C1 segment of cervical spinal cord (tissue), 14 donors: ENCODE results near the gene PTPRM.

Source experiments
- DNase-seq, 14 donors: peaks; one replicate each; lab custom pipeline; 2025; lab: John Stamatoyannopoulos, UW

The PTPRM gene

DNA sequence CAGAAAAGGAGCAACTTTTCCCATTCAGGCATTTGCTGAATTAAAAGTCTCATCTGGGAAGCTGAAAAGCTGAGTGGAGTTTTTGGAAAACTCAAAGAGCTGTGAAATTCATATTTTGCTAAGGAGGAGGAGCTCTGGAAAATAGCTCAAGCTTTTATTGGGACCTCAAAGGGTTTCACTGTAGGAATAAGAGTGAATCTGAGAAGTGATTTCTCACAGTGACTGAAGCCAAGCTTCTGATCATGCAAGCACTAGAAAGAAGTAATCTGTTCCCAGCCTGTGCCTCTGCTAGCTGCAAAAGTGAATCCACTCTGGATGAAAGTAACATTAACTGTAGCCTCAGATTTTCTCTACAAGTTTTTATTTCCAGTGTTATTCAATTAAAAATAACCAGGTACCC is 283.3 kb downstream of the PTPRM start:
- DNase-seq, result no peak

DNA sequence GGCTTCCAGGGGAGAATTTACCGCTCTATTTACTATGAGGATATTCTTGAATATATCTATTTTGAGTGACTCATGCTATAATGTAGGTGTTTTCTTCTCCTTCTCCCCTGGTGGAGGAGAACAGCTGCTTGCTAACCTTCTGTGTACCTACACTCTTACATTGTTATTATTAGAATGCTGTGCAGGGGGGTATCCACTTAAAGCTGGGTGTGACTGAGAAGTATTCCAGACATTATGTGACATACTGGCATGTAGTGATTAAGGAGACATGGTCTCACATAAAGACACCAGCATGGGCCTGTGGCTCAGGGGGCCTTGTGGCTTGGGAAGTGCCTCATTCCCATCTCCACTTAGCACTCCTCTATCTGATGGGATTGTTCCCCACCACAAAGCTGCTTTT is 287.9 kb downstream of the PTPRM start:
- no peak for DNase-seq

DNA sequence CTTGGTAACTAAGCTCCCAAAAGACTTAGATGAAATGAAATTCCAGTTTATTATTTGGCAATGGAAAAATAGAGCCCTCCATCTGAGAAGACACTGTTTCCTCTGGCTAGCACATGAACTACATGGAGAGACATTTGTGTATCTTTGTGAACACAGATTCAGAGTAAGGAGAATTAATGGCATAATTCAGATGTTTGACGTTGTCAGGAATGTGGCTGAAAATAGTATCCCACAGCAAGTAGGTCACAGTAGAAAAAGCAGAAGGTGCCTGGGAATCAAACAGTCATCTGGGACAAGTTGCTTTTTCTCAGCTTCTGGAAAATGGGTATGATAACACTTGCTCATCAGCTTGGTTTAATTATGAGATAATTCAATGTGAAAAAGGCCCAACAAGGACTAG is 288.6 kb downstream of the PTPRM start:
- DNase-seq, result no peak

DNA sequence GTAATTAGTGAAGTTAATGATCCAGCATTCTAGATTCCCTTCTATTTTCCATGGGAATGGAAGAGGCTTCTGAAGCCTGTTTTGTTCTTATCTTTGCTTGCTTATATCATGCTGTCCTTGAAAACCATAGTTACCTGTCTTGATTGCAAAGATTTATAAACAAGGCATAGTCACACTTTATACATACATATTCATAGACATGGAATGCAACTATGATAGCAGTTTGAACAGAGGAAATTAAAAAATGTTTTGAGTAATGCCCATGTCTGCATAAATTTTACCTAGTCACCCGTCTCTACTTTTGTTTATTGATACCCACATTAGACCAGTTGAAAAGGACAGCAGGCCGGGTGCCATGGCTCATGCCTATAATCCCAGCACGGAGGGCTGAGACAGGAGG is 289.0 kb downstream of the PTPRM start:
- no peak for DNase-seq

DNA sequence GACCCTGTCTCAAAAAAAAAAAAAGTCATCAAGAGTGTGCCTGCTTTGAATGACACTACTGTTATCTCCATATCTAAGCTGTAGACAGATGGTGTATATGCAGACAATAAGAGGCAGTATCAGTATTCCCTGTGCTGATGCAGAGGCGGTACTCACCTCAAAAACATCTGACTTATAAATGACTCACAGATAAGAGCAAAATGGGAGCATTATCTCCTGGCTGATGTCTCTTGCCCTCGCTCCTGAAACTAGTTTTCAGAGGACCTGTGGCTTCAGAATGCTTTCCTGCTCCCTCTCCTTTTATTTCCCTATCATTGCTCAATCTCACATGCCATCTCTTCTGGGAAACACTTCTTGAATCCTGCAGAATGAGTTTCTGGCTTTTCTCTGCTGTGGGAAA is 289.6 kb downstream of the PTPRM start:
- no peak for DNase-seq

DNA sequence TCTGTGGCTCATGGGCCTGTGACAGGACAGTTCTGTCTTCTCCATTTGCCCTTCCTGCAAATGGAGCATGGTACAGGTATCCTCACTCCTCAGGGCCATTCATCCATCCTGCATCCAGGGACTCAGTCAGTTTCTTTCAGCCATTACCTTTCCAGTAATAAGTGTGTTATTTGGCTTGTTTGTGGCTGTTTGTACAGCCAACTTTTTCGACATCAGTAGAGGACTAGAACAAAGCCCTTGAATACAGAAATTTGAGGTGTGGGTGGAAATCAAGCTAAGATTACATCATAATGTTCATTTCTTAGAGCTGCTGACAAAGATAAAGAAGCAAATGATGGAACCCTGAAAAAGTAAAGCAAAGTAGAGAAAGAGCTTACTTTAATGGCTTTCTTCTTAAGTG is 290.4 kb downstream of the PTPRM start:
- DNase-seq, result no peak

DNA sequence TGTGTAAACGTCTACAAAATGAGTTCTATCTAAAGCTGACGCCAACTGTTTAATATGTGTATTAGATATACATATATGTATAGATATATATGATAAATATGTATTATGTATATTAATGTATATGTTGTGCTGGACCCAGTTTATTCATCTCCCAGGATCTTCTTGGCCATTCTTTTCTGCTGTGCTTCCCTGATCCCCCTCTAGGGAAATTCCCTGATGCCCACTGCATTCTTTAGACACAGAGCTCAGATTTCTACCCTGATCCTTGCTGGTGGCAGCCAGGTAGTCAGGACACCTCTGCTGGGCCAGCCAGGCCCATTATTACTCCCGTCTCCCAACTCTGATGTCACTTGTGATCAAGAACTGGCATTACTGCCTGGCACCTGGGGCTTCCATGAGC is 292.0 kb downstream of the PTPRM start:
- no peak for DNase-seq

DNA sequence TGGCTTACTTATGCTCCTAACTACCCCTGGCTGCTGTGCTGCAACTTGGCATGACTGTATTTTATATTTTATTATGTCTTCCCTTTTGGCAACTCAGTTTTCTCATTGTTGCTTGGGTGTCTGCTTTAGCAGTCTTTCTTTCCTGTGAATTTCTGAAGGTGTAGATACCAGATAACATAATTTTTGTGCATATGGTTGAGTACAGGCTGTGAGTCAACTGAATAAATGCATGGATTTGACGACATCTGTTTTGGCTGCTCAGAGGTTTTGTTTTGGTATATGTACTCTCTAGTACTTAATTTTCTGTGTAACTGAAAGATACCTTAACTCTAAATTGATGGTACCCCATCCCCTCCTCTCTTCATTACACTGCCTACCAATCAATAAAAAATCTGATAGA is 303.1 kb downstream of the PTPRM start:
- DNase-seq, result no peak

DNA sequence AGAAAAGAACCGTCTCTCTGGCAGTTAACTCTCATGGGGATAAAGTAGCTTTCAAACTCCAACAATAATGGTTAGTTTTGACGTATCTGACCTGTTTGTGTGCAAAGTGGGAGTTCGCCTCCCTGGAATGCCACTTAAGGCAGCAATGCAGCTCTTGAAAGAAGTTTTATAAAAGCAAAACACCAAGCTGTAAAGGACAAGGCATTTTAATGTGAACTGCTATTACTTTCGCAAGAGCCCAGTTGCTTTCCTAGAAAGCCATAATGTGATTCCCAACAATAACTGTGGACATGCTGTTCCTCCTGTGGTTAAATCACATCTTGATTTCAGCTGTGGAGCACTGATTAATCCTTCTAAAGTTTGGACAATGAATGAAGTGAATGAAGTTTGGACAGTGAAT is 303.7 kb downstream of the PTPRM start:
- no peak for DNase-seq

DNA sequence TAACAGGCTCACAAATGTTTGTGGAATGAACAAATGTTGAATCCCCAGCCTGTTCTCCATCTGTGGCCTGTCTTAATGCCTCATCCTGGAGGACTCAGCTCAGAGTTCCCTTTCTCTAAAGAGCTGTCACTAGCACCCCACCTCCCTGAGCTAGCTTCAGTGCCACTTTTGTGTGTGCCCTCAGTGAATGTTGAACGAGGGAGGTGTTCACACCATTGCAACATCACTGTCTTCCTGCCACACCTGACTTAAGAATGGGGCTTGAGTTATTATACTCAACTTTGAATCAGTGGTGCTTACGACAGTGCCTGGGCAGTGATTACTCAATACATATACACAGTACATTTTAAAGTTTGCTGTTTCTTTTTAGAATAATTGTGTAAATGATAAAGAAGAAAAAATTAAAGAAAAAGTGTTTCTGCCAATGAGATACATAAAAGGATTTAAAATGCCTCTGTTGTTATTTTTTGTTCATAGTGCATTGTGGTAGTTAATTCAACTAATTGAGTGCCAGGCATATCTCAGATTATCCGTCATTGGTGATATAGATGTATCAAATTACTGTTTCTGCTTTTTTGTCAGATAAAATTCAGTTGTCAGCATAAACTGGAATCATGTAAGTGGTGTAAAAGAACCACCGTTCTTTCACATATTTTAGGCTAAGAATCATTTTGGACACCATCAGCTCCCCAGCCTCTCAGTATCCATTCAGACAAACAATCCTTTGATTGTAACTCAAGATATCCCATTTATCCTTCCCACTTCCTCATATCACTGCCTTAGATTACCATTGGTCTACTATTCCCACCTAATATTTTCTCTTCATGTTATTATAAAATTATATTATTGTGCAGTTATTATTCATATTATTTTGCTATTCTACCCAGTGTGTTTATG is 304.7 kb downstream of the PTPRM start:
- DNase-seq, result no peak

DNA sequence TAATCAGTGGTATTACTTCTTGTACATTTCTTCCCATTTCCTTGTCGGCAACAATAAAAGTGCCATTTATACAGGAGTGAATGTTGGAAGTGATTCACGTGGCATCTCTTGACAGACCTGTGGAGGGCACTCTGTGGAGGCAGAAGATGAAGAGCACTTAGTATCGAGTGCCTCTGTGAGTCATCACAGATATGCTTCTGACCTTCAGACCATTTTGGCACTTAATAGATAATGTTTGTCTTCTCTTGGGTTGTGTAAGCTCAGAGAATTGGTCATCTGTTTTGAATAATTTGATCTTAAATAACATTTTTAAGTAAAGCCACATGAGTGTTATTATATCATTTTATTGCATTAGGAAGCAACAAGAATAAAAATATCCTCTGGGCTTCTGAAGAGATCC is 305.5 kb downstream of the PTPRM start:
- no peak for DNase-seq

DNA sequence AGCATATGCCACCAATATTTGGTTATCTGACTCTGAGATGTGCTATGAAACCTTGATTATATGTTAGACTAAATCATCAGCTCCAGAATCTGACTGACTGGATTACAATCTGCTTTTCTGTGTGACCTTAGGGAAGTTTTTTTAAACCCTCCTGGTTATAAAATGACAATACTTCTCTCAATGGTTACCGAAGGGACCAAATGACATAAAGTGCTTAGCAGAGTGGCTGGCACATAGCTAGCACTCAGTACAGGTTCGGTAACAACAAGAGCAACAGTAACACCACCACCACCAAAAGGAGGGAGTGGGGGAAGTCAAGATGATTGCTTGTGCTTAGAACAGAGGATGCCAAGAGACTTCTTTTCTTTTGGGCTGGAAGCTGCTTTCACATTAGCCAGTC is 306.2 kb downstream of the PTPRM start:
- DNase-seq, result no peak

DNA sequence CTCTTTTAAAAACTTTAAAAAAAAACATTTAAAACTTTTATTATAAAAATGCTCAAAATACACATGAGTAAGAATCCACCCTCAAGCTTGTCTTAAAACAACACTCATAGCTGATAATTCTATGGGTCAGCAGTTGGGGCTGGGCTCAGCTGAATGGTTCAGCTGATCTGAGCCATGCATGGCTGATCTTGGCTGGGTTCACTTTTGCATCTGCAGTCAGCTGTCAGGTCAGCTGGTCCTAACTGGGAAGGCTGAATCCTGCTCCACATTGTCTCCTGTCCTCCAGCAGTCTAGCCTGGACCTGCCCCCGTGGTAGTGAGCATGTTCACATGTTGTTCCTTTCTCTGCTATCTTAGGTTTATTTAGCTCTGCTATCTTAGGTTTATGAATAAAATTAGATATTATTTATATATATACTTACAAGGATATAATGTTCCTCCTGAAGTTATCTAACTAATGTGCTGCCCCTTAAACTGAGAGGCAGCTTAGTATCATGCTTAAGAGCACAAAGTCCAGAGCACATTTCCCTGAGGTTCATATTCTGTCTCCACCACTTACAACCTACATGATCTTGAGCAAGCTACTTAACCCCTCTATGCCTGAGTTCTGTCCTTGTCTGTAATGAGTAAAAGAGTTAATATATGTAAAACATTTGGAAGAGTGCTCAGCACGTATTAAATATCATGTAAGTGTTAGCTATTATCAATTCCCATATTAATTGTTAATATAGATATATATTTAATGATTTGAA is 309.4 kb downstream of the PTPRM start:
- DNase-seq, result no peak

DNA sequence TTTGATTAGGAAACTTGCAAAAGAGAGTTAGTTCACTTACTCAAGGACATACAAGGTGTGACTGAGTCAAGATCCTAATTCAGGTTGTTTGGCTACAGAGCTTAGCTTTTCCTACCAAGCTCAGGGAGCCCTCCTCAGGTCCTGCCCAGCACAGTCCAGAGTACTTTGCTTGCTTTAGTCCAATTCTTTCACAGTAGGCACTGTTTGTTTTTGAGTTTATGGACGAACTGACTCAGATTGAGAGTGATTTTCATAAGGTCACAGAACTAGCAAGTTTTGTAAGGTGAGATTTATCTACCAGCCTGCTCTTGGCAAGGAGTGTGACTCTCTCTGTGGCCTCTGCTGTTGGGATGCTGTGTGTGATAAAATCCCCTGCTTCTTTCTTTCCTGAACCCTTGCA is 310.5 kb downstream of the PTPRM start:
- DNase-seq, result no peak

DNA sequence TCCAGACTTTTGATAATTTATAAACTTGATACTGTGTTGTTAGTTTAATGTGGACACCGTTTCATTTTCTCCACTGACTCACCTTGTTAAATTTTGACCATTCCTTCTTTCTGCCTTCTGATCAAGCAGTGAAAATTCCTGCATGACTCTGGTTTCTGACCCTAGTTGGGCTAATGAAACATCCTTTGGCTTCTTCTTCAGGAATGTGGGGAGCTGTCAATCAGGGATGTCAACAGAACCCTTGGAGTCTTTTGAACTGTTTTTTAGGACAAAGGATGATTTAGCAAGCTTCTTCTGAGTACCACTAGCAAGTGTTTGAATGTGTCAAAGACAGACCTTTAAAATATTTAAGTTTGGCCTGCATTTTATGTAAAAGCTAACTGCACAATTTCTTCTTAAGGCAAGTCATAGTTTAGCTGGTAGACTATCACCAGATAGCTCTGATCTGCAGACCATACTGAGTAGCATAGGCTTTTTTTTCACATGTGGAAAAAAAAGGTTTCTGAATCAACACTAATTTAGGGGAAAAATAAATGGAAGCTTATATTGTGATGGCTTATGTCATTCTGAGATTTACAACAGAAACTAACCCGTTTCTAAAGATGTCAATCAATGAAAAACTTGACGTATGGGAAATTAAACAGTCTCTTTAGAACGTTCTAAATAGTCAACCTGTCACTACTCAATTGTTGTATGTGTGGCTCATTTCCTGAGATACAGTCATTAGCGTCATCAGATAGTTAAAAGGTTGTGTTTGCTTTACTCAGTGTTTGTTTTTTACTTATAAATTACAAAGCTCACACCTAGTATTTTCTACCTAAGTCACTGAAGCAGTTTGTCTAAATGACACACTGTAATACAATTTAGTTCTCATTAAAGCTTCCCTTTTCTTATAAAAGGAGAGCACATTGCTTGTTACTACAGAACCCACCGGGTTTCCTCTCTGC is 311.4 kb downstream of the PTPRM start:
- no peak for DNase-seq

DNA sequence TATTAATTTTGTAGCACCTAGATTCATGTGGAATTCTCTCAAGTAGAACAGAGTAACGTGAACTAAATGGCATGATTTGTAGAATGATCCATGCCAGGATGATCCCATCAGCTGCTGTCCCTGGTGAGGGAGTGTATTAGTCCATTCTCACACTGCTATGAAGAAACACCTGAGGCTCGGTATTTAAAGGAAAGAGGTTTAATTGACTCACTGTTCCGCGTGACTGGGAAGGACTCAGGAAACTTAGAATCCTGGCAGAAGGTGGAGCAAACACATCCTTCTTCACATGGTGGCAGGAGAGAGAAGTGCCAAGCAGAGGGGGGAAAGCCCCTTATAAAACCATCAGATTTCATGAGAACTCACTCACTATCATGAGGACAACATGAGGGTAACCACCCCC is 312.6 kb downstream of the PTPRM start:
- DNase-seq, result no peak

DNA sequence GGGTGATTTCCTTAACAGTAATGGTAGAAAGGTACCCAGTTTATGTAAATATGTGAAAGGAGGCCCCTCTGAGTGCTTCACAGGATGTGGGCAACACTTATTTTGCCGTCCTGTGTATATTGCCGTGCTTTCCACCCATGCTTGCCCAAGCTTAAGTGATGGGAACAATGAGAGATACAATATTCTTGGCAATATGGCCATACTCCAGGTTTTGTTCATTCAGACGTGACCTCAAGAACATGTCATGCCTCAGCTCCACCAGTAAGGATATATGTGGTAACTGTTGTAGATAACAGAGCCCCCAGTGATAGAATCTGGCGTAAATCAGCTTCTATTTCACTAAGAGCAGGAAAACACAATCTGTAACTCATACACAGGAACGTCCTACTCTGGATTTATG is 318.7 kb downstream of the PTPRM start:
- DNase-seq, result no peak

DNA sequence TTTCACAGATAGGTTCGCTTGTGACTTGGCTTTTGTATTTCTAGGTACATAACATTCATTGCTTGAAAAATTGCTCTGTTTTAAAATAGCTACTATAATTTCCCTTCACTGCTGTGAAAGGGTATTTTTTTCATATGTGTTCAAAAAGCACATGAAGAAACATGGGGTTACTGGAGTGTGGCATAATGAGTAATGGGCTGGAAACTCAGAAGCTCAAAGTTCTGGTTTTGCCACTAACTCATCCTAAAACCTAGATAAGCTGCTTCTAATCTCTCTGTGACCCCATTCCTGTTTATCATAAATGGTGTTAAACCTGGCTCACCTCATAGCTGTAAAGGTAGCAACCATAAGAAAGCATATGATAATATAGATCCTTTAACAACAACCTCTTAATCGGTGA is 319.3 kb downstream of the PTPRM start:
- no peak for DNase-seq

DNA sequence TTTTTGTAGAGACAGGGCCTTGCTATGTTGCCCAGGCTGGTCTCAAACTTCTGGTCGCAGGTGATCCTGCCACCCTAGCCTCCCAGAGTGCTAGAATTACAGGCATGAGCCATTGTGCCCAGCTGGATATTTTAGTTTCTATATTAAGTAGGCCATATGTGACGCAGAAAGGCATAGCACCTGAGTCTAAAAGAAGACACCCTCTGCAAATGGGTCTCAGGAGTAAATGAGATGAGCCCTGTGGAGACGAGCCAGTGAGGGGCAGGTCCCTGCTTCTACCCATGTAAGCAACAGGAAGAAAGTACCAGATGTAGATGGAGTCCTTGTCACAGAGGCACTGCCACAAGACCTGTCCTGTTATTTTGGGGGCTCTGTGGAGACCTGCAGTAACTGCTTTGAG is 322.4 kb downstream of the PTPRM start:
- no peak for DNase-seq

DNA sequence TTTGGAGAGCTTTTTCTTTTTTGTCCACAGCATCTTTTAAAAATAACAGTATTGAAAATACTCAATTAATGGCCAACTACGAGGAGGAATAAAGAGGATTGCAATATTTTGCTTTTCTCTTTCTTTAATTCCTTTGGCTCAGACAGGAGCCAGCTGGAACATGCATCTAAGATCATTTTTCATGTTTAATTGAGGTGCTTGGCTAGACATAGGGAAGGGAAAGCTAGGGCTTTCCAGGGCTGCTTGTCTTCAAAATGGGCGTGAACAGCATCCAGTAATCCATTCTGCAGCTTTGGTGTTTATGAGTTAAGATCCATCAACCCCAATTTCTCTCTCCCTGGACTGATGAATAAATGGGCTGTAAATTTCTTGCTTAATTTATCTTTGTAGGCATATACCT is 323.0 kb downstream of the PTPRM start:
- no peak for DNase-seq

DNA sequence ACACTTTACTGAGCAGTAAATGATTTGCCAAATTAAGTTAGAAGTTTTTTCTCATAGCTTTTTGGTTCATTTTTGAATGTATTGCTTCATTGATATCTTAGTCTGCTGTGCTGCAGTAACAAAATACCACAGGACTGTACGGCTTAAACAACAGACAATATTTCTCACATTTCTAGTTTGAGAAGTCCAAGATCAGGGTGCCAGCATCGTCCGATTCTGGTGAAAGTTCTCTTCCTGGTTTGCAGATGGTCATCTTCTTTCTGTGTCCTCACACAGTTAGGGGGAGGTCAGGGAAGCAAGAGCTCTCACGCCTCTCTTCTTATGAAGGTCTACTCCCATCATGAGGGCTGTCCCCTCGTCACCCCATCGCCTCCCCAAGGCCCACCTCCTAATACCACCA is 325.4 kb downstream of the PTPRM start:
- DNase-seq, result no peak

DNA sequence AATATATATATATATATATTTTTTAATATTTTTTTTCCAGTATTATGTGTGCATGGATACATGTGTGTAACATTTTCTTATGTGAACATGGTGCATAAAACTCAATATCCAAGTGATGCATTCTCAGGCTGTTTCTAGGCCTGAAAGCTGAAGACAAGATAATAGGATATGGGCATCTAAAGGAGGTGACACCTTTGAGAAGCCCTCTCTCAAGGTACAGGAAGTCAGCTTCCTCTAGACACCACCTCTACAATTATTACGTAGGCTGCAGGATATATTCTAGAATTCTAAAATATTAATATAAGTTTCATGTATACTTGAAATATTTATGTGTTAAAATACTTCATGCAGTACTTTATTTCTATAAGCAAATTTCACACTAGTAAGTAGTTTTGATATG is 327.5 kb downstream of the PTPRM start:
- no peak for DNase-seq
